ENCODE data around the gene UXT.
"Not testable (repeated sequence)": the region's sequence is repeated elsewhere in the genome, so short reads cannot be mapped to it uniquely, and the experiment has no call there.

The UXT gene

GRCh38 chrX:47658684-47659420 is at the start of gene UXT:
Gene UXT, minus strand, starts transcription at chrX:47659180. Its CDS starts 253 bp downstream, at chrX:47658927.
- DNase-seq = peak; percentile 94

GRCh38 chrX:47707031-47707780 is 48.2 kb upstream of the UXT start:
- peak; percentile 28 for DNase-seq

GRCh38 chrX:47706575-47706974 is 47.6 kb upstream of the UXT start:
- DNase-seq = no peak

- DNase-seq = no peak
Observed at GRCh38 chrX:47704736-47705135, 45.8 kb upstream of the UXT start.

GRCh38 chrX:47697181-47697580 is 38.2 kb upstream of the UXT start:
- no peak for DNase-seq

- DNase-seq = no peak
Observed at GRCh38 chrX:47690175-47690574, 31.2 kb upstream of the UXT start.

- DNase-seq = no peak
Observed at GRCh38 chrX:47687263-47687662, 28.3 kb upstream of the UXT start.

GRCh38 chrX:47683829-47684205 is 24.8 kb upstream of the UXT start:
- DNase-seq = no peak

GRCh38 chrX:47683184-47683828 is 24.3 kb upstream of the UXT start:
- no peak for DNase-seq

GRCh38 chrX:47675959-47676859 is 17.2 kb upstream of the UXT start:
- DNase-seq = not testable (repeated sequence)

- no peak for DNase-seq
Observed at GRCh38 chrX:47674776-47675175, 15.8 kb upstream of the UXT start.

- DNase-seq = not testable (repeated sequence)
Observed at GRCh38 chrX:47665797-47666196, 6.8 kb upstream of the UXT start.

GRCh38 chrX:47664737-47665136 is 5.8 kb upstream of the UXT start:
- no peak for DNase-seq

- no peak for DNase-seq
Observed at GRCh38 chrX:47662144-47662657, 3.2 kb upstream of the UXT start.

GRCh38 chrX:47661539-47661938 is 2.6 kb upstream of the UXT start:
- DNase-seq = no peak

GRCh38 chrX:47659421-47659726 is 394 bp upstream of the UXT start:
- DNase-seq = no peak

GRCh38 chrX:47658301-47658683 is 688 bp downstream of the UXT start:
- DNase-seq = no peak

- no peak for DNase-seq
Observed at GRCh38 chrX:47651043-47651905, 7.7 kb downstream of the UXT start.

GRCh38 chrX:47650164-47651042 is 8.6 kb downstream of the UXT start, which contains the start of gene ELK1:
Gene ELK1, minus strand, starts transcription at chrX:47650563. Its CDS starts 9,122 bp downstream, at chrX:47641441.
- DNase-seq = peak; percentile 98

- no peak for DNase-seq
Observed at GRCh38 chrX:47649781-47650163, 9.2 kb downstream of the UXT start.

- DNase-seq = no peak
Observed at GRCh38 chrX:47649271-47649670, 9.7 kb downstream of the UXT start.
